Right renal cortex interstitium (tissue), 3 donors: ENCODE measurements around the gene EGFR. TPM values are rescaled to one million over a fixed set of nuclear protein-coding genes. Genes with fewer than 3 reads are reported as not detected.

Source experiments
- DNase-seq, 3 donors: peaks; one replicate each; pipeline ENCODE4 v3.0.0-alpha.2; 2013; ENCODE audit warnings: low read depth in 3 of 3, low spot score in 2 of 3
- polyA plus RNA-seq, 3 donors: library from polyadenylated mRNA; unstranded; fragments of 120-200 nt; gene quantifications; one replicate each; pipeline ENCODE4 v1.2.1, GENCODE V29; 2013; ENCODE audit not compliant: insufficient read length in 3 of 3

Gene EGFR
- 10 to 100 TPM; 30.9 to 32.3 (median 31.1) TPM for polyA plus RNA-seq

GRCh38 chr7:55018361-55019190, at the start of gene EGFR:
Gene EGFR (plus strand): TSS chr7:55019017. CDS start chr7:55019278, 261 bp downstream.
- DNase-seq, result peak in 2 of 3 donors; percentile 41 to 63

- no peak for DNase-seq
These were observed 49.4 kb upstream of the EGFR start for GRCh38 chr7:54969208-54969967.

DNA sequence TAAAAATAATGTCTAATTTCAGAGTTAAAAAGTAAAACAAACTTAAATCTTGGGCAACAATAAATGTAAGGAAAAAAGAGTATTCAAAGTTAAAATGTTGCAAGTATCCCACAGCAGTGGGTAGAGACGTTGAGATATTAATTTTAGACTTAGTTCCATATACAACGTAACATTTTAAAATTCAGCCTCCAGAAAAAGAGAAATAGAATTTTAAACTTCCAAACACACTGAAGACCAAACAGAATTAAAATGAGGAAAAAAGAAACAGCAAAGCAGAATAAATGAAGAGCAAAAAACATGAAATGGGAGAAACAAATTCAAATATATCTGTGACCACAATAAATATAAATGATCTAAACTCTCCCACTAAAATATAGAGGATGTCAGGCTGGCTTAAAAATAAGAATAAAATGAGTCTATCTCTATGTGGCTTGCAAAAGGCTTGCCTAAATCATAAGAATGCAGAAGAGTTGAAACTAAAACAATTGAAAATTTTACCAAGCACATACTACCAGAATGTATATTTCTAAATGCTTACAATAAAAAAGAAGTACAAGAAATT, 46.0 kb upstream of the EGFR start:
- no peak for DNase-seq

GRCh38 chr7:54978364-54979116, 40.3 kb upstream of the EGFR start:
- no peak for DNase-seq

- DNase-seq, result no peak
These were observed 38.3 kb upstream of the EGFR start for GRCh38 chr7:54980521-54980920.

DNA sequence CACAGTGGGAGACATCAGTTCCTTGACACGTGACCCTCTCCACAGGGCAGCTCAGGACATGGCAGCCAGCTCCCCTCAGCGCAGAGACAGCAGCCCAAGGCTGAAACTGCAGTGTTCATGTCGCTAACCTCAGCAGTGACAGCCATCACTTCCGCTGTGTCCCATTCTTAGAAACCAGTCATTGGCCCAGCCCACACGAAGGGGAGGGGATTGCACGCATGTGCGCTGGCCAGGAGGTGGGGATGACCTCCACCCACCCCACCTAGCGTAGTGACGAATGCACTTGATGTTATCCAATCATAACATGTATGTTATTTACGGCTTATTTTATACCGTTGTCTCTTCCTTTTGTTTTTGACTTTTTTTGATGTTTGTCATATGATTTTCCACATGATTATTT, 36.9 kb upstream of the EGFR start:
- DNase-seq, result no peak

DNA sequence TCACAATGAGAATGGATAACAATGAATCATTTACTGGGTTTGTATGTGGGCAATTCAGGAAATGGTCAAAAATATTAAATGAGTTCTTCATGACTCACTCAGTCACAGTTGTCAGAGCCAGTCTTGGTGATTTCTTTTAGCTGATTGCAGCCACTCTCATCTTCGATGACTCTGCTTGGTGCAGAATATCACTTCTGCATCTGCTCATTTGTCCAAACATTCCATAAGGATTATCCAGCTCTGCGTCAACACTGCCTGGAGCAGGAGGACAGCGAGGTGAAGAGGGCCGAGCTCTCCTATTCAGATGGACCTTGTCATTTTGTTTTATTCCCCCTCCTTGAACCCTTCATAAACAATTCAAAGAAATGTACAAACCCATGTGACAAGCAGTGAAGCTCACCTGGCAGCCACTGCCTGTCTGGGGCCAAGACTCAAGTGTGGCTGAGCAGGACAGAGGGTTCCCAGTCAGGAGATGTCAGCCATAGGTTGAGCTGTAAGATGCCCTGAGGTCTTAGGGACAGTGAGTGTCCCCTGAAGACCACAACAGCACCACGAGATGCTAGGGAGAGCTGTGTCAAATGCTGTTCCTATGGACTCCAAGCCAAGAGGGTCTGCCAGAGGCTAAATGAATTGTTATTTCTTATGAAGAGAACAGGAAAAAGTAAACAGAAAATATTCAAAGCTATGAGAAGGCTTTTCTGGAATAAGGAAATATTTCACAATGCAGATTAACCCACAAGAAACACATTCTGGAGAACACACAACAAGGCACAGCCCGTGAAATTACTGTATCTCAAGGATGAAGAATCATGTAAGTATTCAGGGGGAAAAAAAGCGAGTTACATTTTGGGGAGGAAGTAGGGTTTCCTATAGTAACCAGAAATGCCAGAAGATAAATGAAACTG, 33.1 kb upstream of the EGFR start:
- DNase-seq, result no peak

DNA sequence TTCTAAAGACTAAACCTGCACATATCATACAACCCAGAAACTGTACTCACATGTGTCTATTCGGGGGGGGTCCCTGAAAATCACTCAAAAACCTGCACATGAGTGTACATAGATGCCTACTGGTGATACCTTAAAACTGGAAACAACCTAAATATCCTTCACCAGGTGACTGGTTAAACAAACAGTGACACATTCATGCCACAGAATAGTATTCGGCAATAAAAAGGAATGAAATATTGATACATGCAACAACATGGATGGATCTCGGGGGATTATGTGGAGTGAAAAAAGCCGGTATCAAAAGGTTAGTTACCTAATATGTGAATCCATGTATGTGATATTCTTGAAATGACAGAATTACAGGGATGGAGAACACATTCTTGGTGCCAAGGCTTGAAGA, 32.1 kb upstream of the EGFR start:
- DNase-seq, result no peak

DNA sequence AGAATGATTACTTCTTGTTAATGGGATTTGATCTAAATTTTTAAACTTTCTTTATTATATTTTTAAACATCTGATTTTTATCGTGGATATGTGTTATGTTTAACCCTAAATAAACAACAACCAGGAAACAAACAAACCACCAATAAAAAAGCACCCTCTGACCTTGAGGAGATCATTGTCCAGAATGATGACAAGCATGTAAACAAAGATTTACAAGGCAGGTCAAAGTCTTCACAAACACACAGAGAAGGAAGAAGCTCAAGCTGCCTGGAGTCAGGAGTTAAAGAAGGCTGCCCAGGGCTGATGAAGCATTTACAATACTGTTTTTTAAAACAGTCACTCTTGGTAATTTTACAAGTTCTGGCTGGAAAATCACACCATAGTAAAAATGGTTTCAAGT, 31.0 kb upstream of the EGFR start:
- no peak for DNase-seq

DNA sequence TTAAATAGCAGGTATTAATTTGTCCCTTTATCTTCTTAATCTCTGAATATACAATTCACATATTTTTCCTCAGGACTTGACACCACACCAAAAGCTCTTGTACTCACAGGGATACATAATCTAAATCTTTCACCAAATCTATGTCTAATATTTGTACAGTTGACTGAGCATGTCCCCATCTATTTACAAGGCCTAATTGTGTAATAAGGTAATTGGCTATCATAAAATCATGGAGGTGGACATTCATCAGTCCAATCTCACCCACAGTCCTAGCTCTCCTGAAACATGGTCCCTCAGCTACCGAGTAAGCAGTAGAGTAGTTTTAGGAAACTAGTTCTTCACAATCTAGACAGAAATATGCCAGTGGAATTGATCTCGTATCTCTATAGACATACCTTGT, 30.3 kb upstream of the EGFR start:
- DNase-seq, result no peak

- no peak for DNase-seq
These were observed 29.2 kb upstream of the EGFR start for GRCh38 chr7:54989453-54990225.

GRCh38 chr7:54991341-54991740, 27.5 kb upstream of the EGFR start:
- DNase-seq, result no peak

DNA sequence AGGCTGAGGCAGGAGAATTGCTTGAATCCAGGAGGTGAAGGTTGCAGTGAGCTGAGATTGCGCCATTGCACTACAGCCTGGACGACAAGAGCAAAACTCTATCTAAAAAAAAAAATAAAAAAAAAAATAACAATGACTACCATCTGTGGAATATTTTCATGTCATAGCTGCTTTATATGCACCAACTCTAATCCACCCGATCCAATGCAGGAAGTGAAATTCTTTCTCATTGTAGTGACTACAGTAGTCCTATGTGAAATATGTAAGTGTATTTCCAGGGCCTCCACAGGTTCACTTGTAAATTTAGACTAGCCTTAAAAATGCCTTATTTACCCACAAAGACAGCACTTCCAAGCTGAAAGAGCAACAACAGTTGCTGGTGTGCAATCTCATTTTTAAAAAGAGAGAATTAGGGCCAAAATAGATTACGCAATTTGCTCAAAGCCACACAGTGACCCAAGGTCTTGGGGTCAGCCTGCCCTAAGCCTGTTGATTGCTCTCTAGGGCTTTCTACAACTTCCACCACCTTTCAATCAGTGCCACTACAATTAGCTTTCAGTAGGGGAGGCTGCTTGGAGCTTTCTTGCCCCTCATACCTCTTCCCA, 25.8 kb upstream of the EGFR start:
- no peak for DNase-seq

GRCh38 chr7:54995166-54995565, 23.7 kb upstream of the EGFR start:
- DNase-seq, result no peak

- no peak for DNase-seq
These were observed 23.0 kb upstream of the EGFR start for GRCh38 chr7:54995610-54996363.

GRCh38 chr7:54996391-54996790, 22.4 kb upstream of the EGFR start:
- no peak for DNase-seq

- DNase-seq, result no peak
These were observed 14.2 kb upstream of the EGFR start for GRCh38 chr7:55004579-55004978.

- DNase-seq, result no peak
These were observed 13.5 kb upstream of the EGFR start for GRCh38 chr7:55005241-55005851.
